GM23248 (cell line): ENCODE data around the gene SLC37A1.

Experiments
- EZH2 ChIP-seq: fragments of 200-600 bp; sonication (generic); IDR thresholded peaks from 2 replicates; pipeline ENCODE4 v1.6.1; 2018; ENCODE audit warnings: antibody characterized with exemption, mild to moderate bottlenecking; ENCODE audit not compliant: insufficient read depth, poor library complexity, severe bottlenecking
- EZH2phosphoT487 ChIP-seq: fragments of 200-600 bp; sonication (generic); IDR thresholded peaks from 2 replicates; pipeline ENCODE4 v1.6.1; 2018; ENCODE audit warnings: antibody characterized with exemption, moderate library complexity, mild to moderate bottlenecking, low read depth; ENCODE audit not compliant: insufficient read depth

GRCh38 chr21:42615924-42616323 is 102.3 kb downstream of the SLC37A1 start:
- TF ChIP-seq EZH2phosphoT487 (no peak), EZH2 (no peak)
